C4-2B (cell line): Measurements from ENCODE around the gene MCRS1.

Experiments
- ZFX ChIP-seq: fragments of 450-650 bp; IDR thresholded peaks from 2 replicates; pipeline ENCODE4 v1.6.1; 2017
- TF ChIP-seq, protein P1 (sequence below): fragments of 450-650 bp; conservative IDR thresholded peaks from 2 replicates; pipeline ENCODE4 v1.5.1; 2017; ENCODE audit warnings: mild to moderate bottlenecking

- TF ChIP-seq, protein P1, sequence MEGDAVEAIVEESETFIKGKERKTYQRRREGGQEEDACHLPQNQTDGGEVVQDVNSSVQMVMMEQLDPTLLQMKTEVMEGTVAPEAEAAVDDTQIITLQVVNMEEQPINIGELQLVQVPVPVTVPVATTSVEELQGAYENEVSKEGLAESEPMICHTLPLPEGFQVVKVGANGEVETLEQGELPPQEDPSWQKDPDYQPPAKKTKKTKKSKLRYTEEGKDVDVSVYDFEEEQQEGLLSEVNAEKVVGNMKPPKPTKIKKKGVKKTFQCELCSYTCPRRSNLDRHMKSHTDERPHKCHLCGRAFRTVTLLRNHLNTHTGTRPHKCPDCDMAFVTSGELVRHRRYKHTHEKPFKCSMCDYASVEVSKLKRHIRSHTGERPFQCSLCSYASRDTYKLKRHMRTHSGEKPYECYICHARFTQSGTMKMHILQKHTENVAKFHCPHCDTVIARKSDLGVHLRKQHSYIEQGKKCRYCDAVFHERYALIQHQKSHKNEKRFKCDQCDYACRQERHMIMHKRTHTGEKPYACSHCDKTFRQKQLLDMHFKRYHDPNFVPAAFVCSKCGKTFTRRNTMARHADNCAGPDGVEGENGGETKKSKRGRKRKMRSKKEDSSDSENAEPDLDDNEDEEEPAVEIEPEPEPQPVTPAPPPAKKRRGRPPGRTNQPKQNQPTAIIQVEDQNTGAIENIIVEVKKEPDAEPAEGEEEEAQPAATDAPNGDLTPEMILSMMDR, result no peak
- TF ChIP-seq ZFX, result no peak
Measured at GRCh38 chr12:49556391-49557186, 11.4 kb downstream of the MCRS1 start.
